ENCODE measurements around the gene TCF15. TPM values are rescaled to one million over a fixed set of nuclear protein-coding genes. Genes with fewer than 3 reads are reported as not detected.

Gene TCF15
- total and polyA plus RNA-seq, 2 of the 4 experiments (the other 2 are of a cell fraction): not detected

DNA sequence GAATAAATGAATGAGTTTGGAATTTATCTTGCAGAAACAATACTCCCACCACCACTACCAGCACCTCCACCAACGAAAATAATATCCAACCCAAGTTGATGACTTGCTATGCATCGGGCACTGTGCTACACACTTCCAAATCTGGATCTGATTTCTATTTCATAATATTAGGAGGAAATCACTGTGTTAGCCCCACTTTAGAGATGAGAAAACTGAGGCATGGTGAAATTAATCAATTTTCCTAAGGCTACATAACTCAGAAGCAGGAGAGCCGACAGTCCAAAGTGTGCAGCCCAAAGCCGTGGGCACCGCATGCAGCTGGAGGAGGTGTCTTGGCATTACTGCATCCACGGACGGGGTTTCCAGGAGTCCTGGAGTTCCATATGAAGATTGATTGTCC is 17.6 kb downstream of the TCF15 start:
- no peak overlapping the region for H3K14ac ChIP-seq (replicated peaks; ENCODE audit: low read depth, low read length)
- H2BK15ac ChIP-seq (ENCODE audit: low read depth, low read length): no peak overlapping the region
- H3K9ac ChIP-seq (ENCODE audit: low read depth, low read length): no peak overlapping the region
- H3K23ac ChIP-seq (ENCODE audit: low read depth, low read length): no peak overlapping the region
- no peak overlapping the region for H2BK5ac ChIP-seq (ENCODE audit: low read depth, low read length, poor library complexity, severe bottlenecking)
- H2AFZ ChIP-seq (replicated peaks; ENCODE audit: low read length, poor library complexity): no peak overlapping the region
- no TSS peak for BruUV-seq (replicated peaks)
- TF ChIP-seq, protein P1, sequence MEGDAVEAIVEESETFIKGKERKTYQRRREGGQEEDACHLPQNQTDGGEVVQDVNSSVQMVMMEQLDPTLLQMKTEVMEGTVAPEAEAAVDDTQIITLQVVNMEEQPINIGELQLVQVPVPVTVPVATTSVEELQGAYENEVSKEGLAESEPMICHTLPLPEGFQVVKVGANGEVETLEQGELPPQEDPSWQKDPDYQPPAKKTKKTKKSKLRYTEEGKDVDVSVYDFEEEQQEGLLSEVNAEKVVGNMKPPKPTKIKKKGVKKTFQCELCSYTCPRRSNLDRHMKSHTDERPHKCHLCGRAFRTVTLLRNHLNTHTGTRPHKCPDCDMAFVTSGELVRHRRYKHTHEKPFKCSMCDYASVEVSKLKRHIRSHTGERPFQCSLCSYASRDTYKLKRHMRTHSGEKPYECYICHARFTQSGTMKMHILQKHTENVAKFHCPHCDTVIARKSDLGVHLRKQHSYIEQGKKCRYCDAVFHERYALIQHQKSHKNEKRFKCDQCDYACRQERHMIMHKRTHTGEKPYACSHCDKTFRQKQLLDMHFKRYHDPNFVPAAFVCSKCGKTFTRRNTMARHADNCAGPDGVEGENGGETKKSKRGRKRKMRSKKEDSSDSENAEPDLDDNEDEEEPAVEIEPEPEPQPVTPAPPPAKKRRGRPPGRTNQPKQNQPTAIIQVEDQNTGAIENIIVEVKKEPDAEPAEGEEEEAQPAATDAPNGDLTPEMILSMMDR (conservative IDR thresholded peaks at IDR 0.05; ENCODE audit: low read depth, low read length): no peak
- TF ChIP-seq SMC3 (IDR thresholded peaks at IDR 0.05; ENCODE audit: low read depth, low read length): no peak
- TF ChIP-seq MAZ (IDR thresholded peaks at IDR 0.05; ENCODE audit: borderline replicate concordance, low read depth, low read length): no peak
- TF ChIP-seq MAFK (IDR thresholded peaks at IDR 0.05; ENCODE audit: low read depth, low read length): no peak
- TF ChIP-seq POLR2A (IDR thresholded peaks at IDR 0.05; ENCODE audit: low read depth, low read length): no peak
- TF ChIP-seq, protein P2, sequence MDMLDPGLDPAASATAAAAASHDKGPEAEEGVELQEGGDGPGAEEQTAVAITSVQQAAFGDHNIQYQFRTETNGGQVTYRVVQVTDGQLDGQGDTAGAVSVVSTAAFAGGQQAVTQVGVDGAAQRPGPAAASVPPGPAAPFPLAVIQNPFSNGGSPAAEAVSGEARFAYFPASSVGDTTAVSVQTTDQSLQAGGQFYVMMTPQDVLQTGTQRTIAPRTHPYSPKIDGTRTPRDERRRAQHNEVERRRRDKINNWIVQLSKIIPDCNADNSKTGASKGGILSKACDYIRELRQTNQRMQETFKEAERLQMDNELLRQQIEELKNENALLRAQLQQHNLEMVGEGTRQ (IDR thresholded peaks at IDR 0.05; ENCODE audit: low read depth, low read length): no peak
- no peak for TF ChIP-seq BHLHE40 (IDR thresholded peaks at IDR 0.05; ENCODE audit: low read depth, low read length)
- TF ChIP-seq RCOR1 (IDR thresholded peaks at IDR 0.05; ENCODE audit: insufficient replicate concordance, low read length): no peak
- no peak for TF ChIP-seq CHD1 (IDR thresholded peaks at IDR 0.05; ENCODE audit: low read depth, low read length)
- no peak for TF ChIP-seq RFX5 (IDR thresholded peaks at IDR 0.05; ENCODE audit: low read depth, low read length)
- no peak for TF ChIP-seq RAD21 (IDR thresholded peaks at IDR 0.05; ENCODE audit: low read length)
- no peak for TF ChIP-seq NFE2L2 (IDR thresholded peaks at IDR 0.05; ENCODE audit: low read depth, low read length)
- TF ChIP-seq, protein P3, sequence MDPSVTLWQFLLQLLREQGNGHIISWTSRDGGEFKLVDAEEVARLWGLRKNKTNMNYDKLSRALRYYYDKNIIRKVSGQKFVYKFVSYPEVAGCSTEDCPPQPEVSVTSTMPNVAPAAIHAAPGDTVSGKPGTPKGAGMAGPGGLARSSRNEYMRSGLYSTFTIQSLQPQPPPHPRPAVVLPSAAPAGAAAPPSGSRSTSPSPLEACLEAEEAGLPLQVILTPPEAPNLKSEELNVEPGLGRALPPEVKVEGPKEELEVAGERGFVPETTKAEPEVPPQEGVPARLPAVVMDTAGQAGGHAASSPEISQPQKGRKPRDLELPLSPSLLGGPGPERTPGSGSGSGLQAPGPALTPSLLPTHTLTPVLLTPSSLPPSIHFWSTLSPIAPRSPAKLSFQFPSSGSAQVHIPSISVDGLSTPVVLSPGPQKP (IDR thresholded peaks at IDR 0.05; ENCODE audit: borderline replicate concordance, low read depth, low read length): no peak
- no peak for TF ChIP-seq CEBPB (IDR thresholded peaks at IDR 0.05; ENCODE audit: low read depth, low read length)
- TF ChIP-seq FOS (IDR thresholded peaks at IDR 0.05; ENCODE audit: low read depth, low read length): no peak
- TF ChIP-seq MXI1 (IDR thresholded peaks at IDR 0.05; ENCODE audit: borderline replicate concordance, low read depth, low read length): no peak
- no CpG with 5 or more reads among the region's 7 CpGs for WGBS, 2 experiments (ENCODE audit: extremely low coverage in 2 of 2, insufficient read length in 1 of 2)
- H3K18ac ChIP-seq (ENCODE audit: low read depth, low read length): no peak overlapping the region
- H2AK5ac ChIP-seq (ENCODE audit: low read depth, low read length): no peak overlapping the region
- no peaks in the 10 kb centered on the region; the same call in 1 of the 2 replicates for H3K9me1 ChIP-seq (ENCODE audit: insufficient read depth, low read length)
- no peaks in the 10 kb centered on the region for H4K20me1 ChIP-seq (ENCODE audit: insufficient read depth, low read length)
- no peak overlapping the region for H4K8ac ChIP-seq (ENCODE audit: low read depth in 2 of 2, low read length in 2 of 2)
- H2BK20ac ChIP-seq (ENCODE audit: low read depth, low read length): no peak overlapping the region
- H3K4me1 ChIP-seq (ENCODE audit: control insufficient read depth, insufficient read depth, low read length): no peaks in the 10 kb centered on the region
- POLR2A ChIA-PET (ENCODE audit: unreplicated experiment): no interaction called here
- no peak overlapping the region for H4K5ac ChIP-seq (ENCODE audit: low read depth, low read length)
- peaks cover 12% of the 10 kb centered on the region for H3K27me3 ChIP-seq (ENCODE audit: control insufficient read depth, insufficient read depth, low read length)
- H2BK120ac ChIP-seq (ENCODE audit: low read depth, low read length): no peak overlapping the region
- no peak for ATAC-seq (ENCODE audit: low read depth)
- no peak overlapping the region for H3K4ac ChIP-seq (ENCODE audit: low read depth, low read length)
- H3K79me1 ChIP-seq (ENCODE audit: low read depth in 1 of 2, low read length in 2 of 2): no peaks in the 10 kb centered on the region
- CTCF ChIA-PET: no interaction called here
- H3K36me3 ChIP-seq (ENCODE audit: control insufficient read depth, insufficient read depth, low read length): no peaks in the 10 kb centered on the region
- DNase-seq: no peak
- dilution Hi-C loops (cut with HindIII; ENCODE audit: low sequenced_read_pairs, unreplicated experiment): no loop called here
- no peaks in the 10 kb centered on the region for H3K9me3 ChIP-seq (ENCODE audit: control insufficient read depth, insufficient read depth, low read length)
- no peak overlapping the region for H3K4me2 ChIP-seq (ENCODE audit: low read depth, low read length)
- H3K4me3 ChIP-seq (ENCODE audit: insufficient read depth, low read depth, low read length): no peak overlapping the region
- H4K91ac ChIP-seq (ENCODE audit: insufficient read depth, low read depth, low read length): no peak overlapping the region
- H3K56ac ChIP-seq (ENCODE audit: extremely low read depth, insufficient read depth, low read length): no peak overlapping the region
- no peak overlapping the region for H2AK9ac ChIP-seq (replicated peaks; ENCODE audit: low read depth, low read length, poor library complexity)
- intact Hi-C loops (cut with micrococcal nuclease): no loop called here
- no peak overlapping the region for H3K27ac ChIP-seq (ENCODE audit: insufficient read depth, low read length)
- in situ Hi-C loops (cut with MboI; ENCODE audit: low sequenced_read_pairs): no loop called here

All from IMR-90 (cell line).